Measurements from ENCODE around the gene ZNF407. TPM values are rescaled to one million over a fixed set of nuclear protein-coding genes. Genes with fewer than 3 reads are reported as not detected.

Gene ZNF407
- total RNA-seq, 1 donor from 2014 or later: 15.1 TPM

DNA sequence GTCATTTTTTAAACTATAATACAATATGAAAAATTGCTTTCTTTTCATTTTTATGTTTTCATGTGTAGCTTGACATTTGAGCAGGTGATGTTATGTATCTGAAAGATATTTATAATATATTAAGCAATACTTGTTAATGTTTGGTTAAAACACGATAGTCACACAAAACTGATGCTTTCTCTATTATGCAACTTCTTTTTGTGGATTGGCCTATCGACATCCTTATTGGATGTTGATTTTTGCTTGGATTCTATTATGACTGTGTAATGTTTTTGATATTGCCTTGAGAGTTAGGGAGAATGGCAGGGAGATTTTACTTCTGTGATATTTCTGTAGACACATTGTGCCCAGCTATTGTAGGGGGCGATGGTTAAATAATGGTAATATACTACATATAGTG is 128.0 kb downstream of the ZNF407 start:
- no peaks in the 10 kb centered on the region for H3K9me3 ChIP-seq (ENCODE audit: control insufficient read depth in 3 of 3, low read length in 3 of 3)
- no peak overlapping the region for H3K9ac ChIP-seq (ENCODE audit: low read depth in 1 of 3, low read length in 3 of 3)
- H3K27me3 ChIP-seq (ENCODE audit: control insufficient read depth in 3 of 3, insufficient read depth in 3 of 3, low read length in 3 of 3): no peaks in the 10 kb centered on the region
- no peak overlapping the region for H3K4me3 ChIP-seq (ENCODE audit: low read length in 3 of 3)
- H3K4me1 ChIP-seq (ENCODE audit: control insufficient read depth in 3 of 3, insufficient read depth in 3 of 3, low read length in 3 of 3): no peaks in the 10 kb centered on the region
- H3K27ac ChIP-seq (ENCODE audit: low read depth, low read length): no peak overlapping the region
- no peaks in the 10 kb centered on the region for H3K36me3 ChIP-seq (ENCODE audit: control insufficient read depth in 3 of 3, insufficient read depth in 3 of 3, low read length in 3 of 3)

DNA sequence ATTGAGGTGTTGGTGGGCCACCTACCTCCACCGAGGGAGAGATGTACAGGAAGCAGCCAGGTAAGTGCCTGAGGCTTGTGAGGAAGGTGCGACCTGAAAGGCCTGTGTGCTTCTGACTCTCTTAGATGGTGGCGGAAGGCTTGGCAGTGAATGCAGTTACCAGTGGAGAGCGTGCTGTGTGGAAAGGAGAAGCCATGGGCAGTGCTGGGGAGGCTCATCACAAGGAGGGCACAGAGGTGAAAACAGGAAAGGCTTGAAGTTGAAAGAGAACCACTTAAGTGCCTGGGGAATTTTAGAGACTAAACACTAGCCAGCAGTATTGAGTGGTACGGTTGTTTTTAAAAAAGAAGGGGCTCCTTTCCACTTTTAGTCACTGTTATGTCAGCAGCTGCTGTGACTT is 130.9 kb downstream of the ZNF407 start:
- Histone ChIP-seq H3K9ac (ENCODE audit: low read depth in 1 of 3, low read length in 3 of 3) (no peak overlapping the region), H3K4me3 (ENCODE audit: low read length in 3 of 3) (no peak overlapping the region), H3K36me3 (ENCODE audit: control insufficient read depth in 3 of 3, insufficient read depth in 3 of 3, low read length in 3 of 3) (no peaks in the 10 kb centered on the region), H3K27ac (ENCODE audit: low read depth, low read length) (no peak overlapping the region), H3K9me3 (ENCODE audit: control insufficient read depth in 3 of 3, low read length in 3 of 3) (no peaks in the 10 kb centered on the region), H3K4me1 (ENCODE audit: control insufficient read depth in 3 of 3, insufficient read depth in 3 of 3, low read length in 3 of 3) (no peaks in the 10 kb centered on the region), H3K27me3 (ENCODE audit: control insufficient read depth in 3 of 3, insufficient read depth in 3 of 3, low read length in 3 of 3) (no peaks in the 10 kb centered on the region)

DNA sequence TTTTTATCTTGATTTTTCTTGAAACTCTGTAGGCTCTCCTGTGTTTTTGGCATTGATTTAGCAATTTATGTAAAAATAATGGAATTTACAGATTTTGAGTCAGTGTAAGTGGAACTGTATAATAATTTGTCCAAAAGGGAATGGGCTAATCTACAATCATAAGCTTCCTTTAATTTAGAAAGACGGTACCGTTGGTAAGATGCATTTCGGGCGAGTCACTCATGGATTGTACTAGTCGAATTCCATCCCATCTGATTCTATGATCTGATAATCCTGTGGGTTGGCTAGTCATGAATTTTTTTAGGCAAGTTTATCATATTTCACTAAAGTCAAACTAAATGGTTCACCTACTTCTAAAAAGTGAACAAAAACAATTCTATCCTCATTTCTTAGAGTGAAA is 133.4 kb downstream of the ZNF407 start:
- H3K9ac ChIP-seq (ENCODE audit: low read depth in 1 of 3, low read length in 3 of 3): no peak overlapping the region

DNA sequence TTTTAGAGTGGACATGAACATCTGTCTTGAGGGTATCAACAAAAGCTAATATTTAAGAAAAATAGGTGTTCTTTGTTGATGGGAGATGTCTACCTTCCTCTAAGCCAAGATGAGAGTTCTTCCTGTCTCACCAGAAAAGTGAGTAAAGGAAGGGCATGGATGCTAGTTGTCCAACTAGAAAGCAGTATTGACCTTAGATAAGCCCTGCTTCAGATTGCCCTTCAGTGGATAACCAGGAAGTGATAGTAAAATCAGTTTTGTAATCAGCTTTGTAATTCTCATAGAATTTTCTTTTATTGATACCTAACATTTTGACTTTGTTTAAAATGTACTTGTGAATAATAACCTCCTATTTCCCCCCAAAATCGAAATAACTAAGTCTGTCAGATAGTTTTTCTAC is 134.7 kb downstream of the ZNF407 start:
- Histone ChIP-seq H3K27me3 (ENCODE audit: control insufficient read depth in 3 of 3, insufficient read depth in 3 of 3, low read length in 3 of 3) (no peaks in the 10 kb centered on the region), H3K27ac (ENCODE audit: low read depth, low read length) (no peak overlapping the region), H3K9me3 (ENCODE audit: control insufficient read depth in 3 of 3, low read length in 3 of 3) (no peaks in the 10 kb centered on the region), H3K4me1 (ENCODE audit: control insufficient read depth in 3 of 3, insufficient read depth in 3 of 3, low read length in 3 of 3) (no peaks in the 10 kb centered on the region), H3K4me3 (ENCODE audit: low read length in 3 of 3) (no peak overlapping the region), H3K36me3 (ENCODE audit: control insufficient read depth in 3 of 3, insufficient read depth in 3 of 3, low read length in 3 of 3) (no peaks in the 10 kb centered on the region), H3K9ac (ENCODE audit: low read depth in 1 of 3, low read length in 3 of 3) (no peak overlapping the region)

More for the DNA sequence above, 133.4 kb downstream of the ZNF407 start:
- no peaks in the 10 kb centered on the region for H3K9me3 ChIP-seq (ENCODE audit: control insufficient read depth in 3 of 3, low read length in 3 of 3)
- H3K27ac ChIP-seq (ENCODE audit: low read depth, low read length): no peak overlapping the region
- H3K27me3 ChIP-seq (ENCODE audit: control insufficient read depth in 3 of 3, insufficient read depth in 3 of 3, low read length in 3 of 3): no peaks in the 10 kb centered on the region
- no peaks in the 10 kb centered on the region for H3K36me3 ChIP-seq (ENCODE audit: control insufficient read depth in 3 of 3, insufficient read depth in 3 of 3, low read length in 3 of 3)
- no peaks in the 10 kb centered on the region for H3K4me1 ChIP-seq (ENCODE audit: control insufficient read depth in 3 of 3, insufficient read depth in 3 of 3, low read length in 3 of 3)
- H3K4me3 ChIP-seq (ENCODE audit: low read length in 3 of 3): no peak overlapping the region

DNA sequence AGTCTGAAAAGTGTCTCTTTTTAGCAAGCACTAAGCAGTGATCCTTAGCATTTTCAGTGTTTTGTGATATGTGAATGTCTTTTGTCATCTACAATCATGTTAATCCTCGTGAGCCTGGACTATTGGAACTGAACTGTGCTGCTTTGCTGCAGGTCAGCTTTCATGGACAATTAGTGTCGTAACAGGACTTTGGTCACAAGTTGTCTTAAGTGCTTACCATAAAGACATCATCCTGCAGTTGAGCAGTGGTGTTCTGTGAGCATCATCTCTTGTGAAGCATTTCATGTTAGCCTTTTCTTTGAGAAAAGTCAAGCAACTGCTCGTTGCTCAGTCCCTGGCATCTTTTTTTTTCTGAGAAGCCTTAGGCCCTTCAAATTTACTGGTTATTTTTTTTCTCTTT is 135.9 kb downstream of the ZNF407 start:
- Histone ChIP-seq H3K9me3 (ENCODE audit: control insufficient read depth in 3 of 3, low read length in 3 of 3) (no peaks in the 10 kb centered on the region), H3K36me3 (ENCODE audit: control insufficient read depth in 3 of 3, insufficient read depth in 3 of 3, low read length in 3 of 3) (no peaks in the 10 kb centered on the region), H3K4me3 (ENCODE audit: low read length in 3 of 3) (no peak overlapping the region), H3K27ac (ENCODE audit: low read depth, low read length) (no peak overlapping the region), H3K4me1 (ENCODE audit: control insufficient read depth in 3 of 3, insufficient read depth in 3 of 3, low read length in 3 of 3) (no peaks in the 10 kb centered on the region), H3K9ac (ENCODE audit: low read depth in 1 of 3, low read length in 3 of 3) (no peak overlapping the region), H3K27me3 (ENCODE audit: control insufficient read depth in 3 of 3, insufficient read depth in 3 of 3, low read length in 3 of 3) (no peaks in the 10 kb centered on the region)

DNA sequence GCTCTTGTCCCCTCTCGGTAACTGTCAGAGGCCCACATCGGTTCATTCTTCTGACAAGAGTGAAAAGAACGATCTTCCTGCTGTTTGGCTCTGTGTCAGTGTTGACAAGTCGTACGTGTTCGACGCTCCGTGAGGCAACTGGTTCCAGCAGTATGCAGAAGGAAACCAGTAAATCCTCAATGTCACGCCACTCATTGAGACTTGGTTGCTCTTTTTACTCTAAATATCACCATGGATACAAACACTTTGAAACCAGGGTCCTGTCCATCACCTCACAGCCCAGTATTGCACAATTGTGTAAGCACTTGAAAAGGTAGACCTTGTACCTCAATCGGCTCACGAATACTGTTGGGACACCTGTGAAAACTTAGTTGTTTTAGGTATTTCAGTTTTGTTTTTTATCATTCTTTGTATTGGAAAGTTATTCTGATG is 136.4 kb downstream of the ZNF407 start:
- no peaks in the 10 kb centered on the region for H3K27me3 ChIP-seq (ENCODE audit: control insufficient read depth in 3 of 3, insufficient read depth in 3 of 3, low read length in 3 of 3)
- no peaks in the 10 kb centered on the region for H3K4me1 ChIP-seq (ENCODE audit: control insufficient read depth in 3 of 3, insufficient read depth in 3 of 3, low read length in 3 of 3)
- H3K4me3 ChIP-seq (ENCODE audit: low read length in 3 of 3): no peak overlapping the region
- H3K27ac ChIP-seq (ENCODE audit: low read depth, low read length): no peak overlapping the region
- H3K36me3 ChIP-seq (ENCODE audit: control insufficient read depth in 3 of 3, insufficient read depth in 3 of 3, low read length in 3 of 3): no peaks in the 10 kb centered on the region
- H3K9me3 ChIP-seq (ENCODE audit: control insufficient read depth in 3 of 3, low read length in 3 of 3): no peaks in the 10 kb centered on the region
- H3K9ac ChIP-seq (ENCODE audit: low read depth in 1 of 3, low read length in 3 of 3): no peak overlapping the region

DNA sequence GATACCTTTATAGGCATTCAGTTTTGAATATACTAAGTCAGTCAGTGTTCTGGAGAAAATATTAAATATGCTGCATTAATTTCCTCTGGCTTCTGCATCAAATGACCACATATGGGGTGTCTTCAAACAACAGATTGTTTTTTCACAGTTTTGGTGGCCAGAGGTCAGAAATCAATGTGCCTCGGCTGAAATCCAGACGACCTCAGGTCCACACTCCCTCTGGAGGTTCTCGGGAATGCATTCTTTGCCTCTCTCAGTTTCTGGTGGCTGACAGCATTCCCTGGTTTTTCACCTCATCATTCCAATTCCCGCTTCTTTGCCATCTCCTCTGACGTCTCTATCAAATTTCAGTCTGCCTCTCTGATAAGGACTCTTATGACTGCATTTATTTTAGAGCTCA is 142.3 kb downstream of the ZNF407 start:
- Histone ChIP-seq H3K27ac (ENCODE audit: low read depth, low read length) (no peak overlapping the region), H3K4me3 (ENCODE audit: low read length in 3 of 3) (no peak overlapping the region), H3K9me3 (ENCODE audit: control insufficient read depth in 3 of 3, low read length in 3 of 3) (no peaks in the 10 kb centered on the region), H3K9ac (ENCODE audit: low read depth in 1 of 3, low read length in 3 of 3) (no peak overlapping the region), H3K4me1 (ENCODE audit: control insufficient read depth in 3 of 3, insufficient read depth in 3 of 3, low read length in 3 of 3) (no peaks in the 10 kb centered on the region), H3K36me3 (ENCODE audit: control insufficient read depth in 3 of 3, insufficient read depth in 3 of 3, low read length in 3 of 3) (no peaks in the 10 kb centered on the region), H3K27me3 (ENCODE audit: control insufficient read depth in 3 of 3, insufficient read depth in 3 of 3, low read length in 3 of 3) (no peaks in the 10 kb centered on the region)

DNA sequence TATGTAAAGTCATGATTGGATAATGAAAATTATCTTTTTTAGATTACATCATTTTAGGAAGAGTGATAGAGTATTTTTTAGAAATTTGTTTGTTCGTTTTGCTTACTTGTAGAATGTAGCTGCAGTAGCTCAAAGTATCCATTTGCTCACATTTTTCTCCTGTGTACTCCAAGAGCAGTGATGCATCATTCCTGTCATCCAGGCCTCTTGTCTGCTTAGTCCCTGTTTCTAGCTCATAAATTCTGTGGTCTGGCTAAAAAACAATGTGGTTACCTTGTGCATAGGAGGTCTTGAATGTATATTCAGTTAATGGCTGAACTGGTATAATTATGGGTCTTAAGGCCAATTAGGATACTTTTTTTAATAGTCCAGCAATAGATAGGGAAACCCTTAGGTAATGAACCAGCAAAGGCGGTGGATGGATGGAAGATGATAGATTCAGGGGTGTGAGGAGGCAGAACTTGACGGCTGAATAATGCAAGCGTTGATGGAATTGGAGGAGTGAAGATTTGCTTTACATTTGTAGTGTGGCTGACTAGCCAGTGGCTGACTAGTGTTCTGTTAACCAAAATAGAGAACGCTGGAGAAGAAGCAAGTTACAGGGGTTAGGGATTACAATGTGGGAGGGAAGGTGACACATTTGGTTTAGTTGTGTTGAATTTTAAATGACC is 145.0 kb downstream of the ZNF407 start:
- Histone ChIP-seq H3K36me3 (ENCODE audit: control insufficient read depth in 3 of 3, insufficient read depth in 3 of 3, low read length in 3 of 3) (no peaks in the 10 kb centered on the region), H3K27me3 (ENCODE audit: control insufficient read depth in 3 of 3, insufficient read depth in 3 of 3, low read length in 3 of 3) (no peaks in the 10 kb centered on the region), H3K27ac (ENCODE audit: low read depth, low read length) (no peak overlapping the region), H3K9me3 (ENCODE audit: control insufficient read depth in 3 of 3, low read length in 3 of 3) (no peaks in the 10 kb centered on the region), H3K4me1 (ENCODE audit: control insufficient read depth in 3 of 3, insufficient read depth in 3 of 3, low read length in 3 of 3) (no peaks in the 10 kb centered on the region), H3K4me3 (ENCODE audit: low read length in 3 of 3) (no peak overlapping the region), H3K9ac (ENCODE audit: low read depth in 1 of 3, low read length in 3 of 3) (no peak overlapping the region)

DNA sequence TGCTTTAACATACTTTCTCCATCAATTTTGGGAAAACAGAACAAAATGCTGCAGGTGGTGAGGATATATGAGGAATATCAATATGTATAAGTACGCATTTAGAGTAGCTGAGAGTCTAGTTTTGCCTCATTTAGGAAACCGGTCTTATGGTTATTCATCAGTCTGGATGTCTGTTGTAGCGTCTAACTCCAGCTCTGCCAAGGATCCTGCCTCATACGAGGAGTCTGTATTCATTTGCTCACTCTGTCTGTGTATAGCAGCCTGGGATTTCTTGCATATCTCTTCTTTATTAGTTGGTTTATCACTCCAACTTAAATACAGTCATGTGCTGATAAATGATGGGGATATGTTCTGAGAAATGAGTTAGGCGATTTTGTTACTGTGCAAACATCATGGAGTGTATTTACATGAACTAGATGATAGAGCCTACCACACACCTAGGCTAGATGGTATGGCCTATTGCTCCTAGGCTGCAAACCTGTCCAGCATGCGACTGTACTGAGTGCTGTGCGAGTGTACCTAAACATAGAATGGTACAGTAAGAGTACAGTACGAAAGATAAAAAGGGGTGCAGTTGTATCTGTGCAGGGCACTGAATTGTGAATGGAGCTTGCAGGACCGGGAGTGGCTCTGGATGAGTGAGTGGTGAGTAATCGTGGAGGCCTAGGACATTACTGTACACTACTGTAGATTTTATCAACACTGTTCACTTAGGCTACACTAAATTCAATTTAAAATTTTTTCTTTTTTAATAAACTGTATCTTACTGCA is 148.1 kb downstream of the ZNF407 start:
- Histone ChIP-seq H3K4me1 (ENCODE audit: control insufficient read depth in 3 of 3, insufficient read depth in 3 of 3, low read length in 3 of 3) (no peaks in the 10 kb centered on the region), H3K27ac (ENCODE audit: low read depth, low read length) (no peak overlapping the region), H3K36me3 (ENCODE audit: control insufficient read depth in 3 of 3, insufficient read depth in 3 of 3, low read length in 3 of 3) (no peaks in the 10 kb centered on the region), H3K4me3 (ENCODE audit: low read length in 3 of 3) (no peak overlapping the region), H3K9ac (ENCODE audit: low read depth in 1 of 3, low read length in 3 of 3) (no peak overlapping the region), H3K27me3 (ENCODE audit: control insufficient read depth in 3 of 3, insufficient read depth in 3 of 3, low read length in 3 of 3) (no peaks in the 10 kb centered on the region), H3K9me3 (ENCODE audit: control insufficient read depth in 3 of 3, low read length in 3 of 3) (no peaks in the 10 kb centered on the region)

DNA sequence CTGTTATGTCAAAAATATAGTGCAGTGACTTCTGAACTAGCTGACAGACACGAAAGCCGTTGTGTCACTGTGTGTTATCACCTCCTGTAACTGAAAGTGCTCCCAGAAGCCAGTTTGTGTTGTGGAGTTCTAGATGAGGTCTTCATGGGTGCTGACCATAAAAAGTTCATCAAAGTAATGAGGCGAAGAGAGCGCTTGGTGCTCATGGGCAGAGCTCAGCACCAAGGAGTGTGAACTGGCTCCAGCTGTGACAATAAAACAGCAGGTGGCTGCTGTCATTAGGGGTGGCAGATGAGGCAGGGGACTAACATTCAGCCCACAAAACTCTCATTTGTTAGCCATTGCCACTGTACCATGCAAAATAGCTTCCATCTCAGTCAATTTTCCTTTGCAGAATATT is 151.1 kb downstream of the ZNF407 start:
- no peak overlapping the region for H3K9ac ChIP-seq (ENCODE audit: low read depth in 1 of 3, low read length in 3 of 3)
- H3K9me3 ChIP-seq (ENCODE audit: control insufficient read depth in 3 of 3, low read length in 3 of 3): no peaks in the 10 kb centered on the region
- H3K4me1 ChIP-seq (ENCODE audit: control insufficient read depth in 3 of 3, insufficient read depth in 3 of 3, low read length in 3 of 3): no peaks in the 10 kb centered on the region
- H3K36me3 ChIP-seq (ENCODE audit: control insufficient read depth in 3 of 3, insufficient read depth in 3 of 3, low read length in 3 of 3): no peaks in the 10 kb centered on the region
- H3K4me3 ChIP-seq (ENCODE audit: low read length in 3 of 3): no peak overlapping the region
- H3K27ac ChIP-seq (ENCODE audit: low read depth, low read length): no peak overlapping the region
- H3K27me3 ChIP-seq (ENCODE audit: control insufficient read depth in 3 of 3, insufficient read depth in 3 of 3, low read length in 3 of 3): no peaks in the 10 kb centered on the region

Measured in skeletal muscle tissue (tissue), 4 donors.